NT2/D1 (cell line): ENCODE data around the gene SAMD14.

ENCODE experiments used
- SUZ12 ChIP-seq: IDR thresholded peaks from 2 replicates; pipeline ENCODE4 v1.6.1; 2011; ENCODE audit not compliant: insufficient read length, insufficient read depth; ENCODE audit errors: extremely low read depth
- YY1 ChIP-seq: IDR thresholded peaks from 2 replicates; pipeline ENCODE4 v1.6.1; 2011; ENCODE audit not compliant: insufficient read length, insufficient read depth
- ZNF274 ChIP-seq: IDR thresholded peaks from 2 replicates; pipeline ENCODE4 v1.6.1; 2011; ENCODE audit warnings: mild to moderate bottlenecking, low read depth, low read length

DNA sequence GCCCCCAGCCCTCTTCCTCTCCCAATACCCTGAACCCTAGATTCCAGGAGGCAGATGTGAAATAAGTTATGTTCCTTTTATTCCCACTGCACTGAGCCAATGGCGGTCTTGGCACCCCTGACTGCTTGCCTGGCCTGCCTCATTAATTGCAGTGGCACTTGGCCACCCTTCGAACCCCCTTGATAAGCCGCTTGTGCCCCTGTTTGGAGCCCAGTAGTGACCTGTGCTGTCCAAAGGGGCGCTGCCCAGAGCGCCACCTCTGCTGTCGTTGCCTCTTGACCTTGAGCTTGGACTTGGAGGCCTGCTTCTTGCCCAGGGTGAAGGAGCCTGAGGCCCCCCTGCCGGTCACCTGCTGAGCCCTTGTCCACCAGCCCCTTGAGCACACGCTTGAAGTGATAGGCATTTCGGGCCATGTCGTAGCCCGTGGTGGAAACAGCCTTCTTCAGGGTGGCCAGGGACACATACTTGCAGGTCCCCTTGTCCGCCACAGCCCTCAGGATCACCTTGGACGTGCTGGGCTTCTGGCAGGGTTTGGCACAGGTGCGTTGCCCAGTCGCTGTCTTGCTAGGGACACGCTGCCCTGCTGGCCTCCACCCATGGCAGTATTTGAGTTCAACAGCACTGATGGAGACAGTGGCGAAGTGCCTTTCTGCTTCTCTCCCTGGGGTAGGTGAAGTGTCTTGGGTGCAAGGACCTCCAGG is 41.6 kb upstream of the SAMD14 start:
- no peak for TF ChIP-seq SUZ12
- no peak for TF ChIP-seq ZNF274
- TF ChIP-seq YY1 = no peak
